Astrocyte (in vitro differentiated cells and primary cell): ENCODE results near the gene ARHGAP12. TPM values are rescaled to one million over a fixed set of nuclear protein-coding genes. Genes with fewer than 3 reads are reported as not detected.

Experiments used
- DNase-seq: peaks from one replicate; pipeline ENCODE4 v3.0.0-alpha.2; 2010; ENCODE audit warnings: low read depth
- FAIRE-seq: peaks from 2 replicates; lab custom pipeline; 2011; peaks lifted over from hg19 to GRCh38; lab: Jason Lieb, UNC
- H2AFZ ChIP-seq: 2 replicates; pipeline ENCODE4 v1.6.0; 2012; ENCODE audit warnings: low read depth, low read length, inconsistent platforms
- H3K27ac ChIP-seq: 2 replicates; pipeline ENCODE4 v1.5.1; 2011; ENCODE audit warnings: low read depth, low read length, inconsistent platforms
- H3K27me3 ChIP-seq: 2 replicates; pipeline ENCODE4 v1.6.0; 2011; ENCODE audit warnings: low read length, inconsistent platforms; ENCODE audit not compliant: insufficient read depth
- H3K36me3 ChIP-seq: 2 replicates; pipeline ENCODE4 v1.5.1; 2011; ENCODE audit warnings: low read length, inconsistent platforms; ENCODE audit not compliant: insufficient read depth
- H3K4me1 ChIP-seq: 2 replicates; pipeline ENCODE4 v1.5.1; 2011; ENCODE audit warnings: low read length, inconsistent platforms; ENCODE audit not compliant: insufficient read depth
- H3K4me2 ChIP-seq: 2 replicates; pipeline ENCODE4 v1.6.0; 2012; ENCODE audit warnings: low read length, inconsistent platforms
- H3K4me3 ChIP-seq: 2 replicates; pipeline ENCODE4 v1.5.1; 2011; ENCODE audit warnings: low read depth, mild to moderate bottlenecking, low read length, inconsistent platforms; ENCODE audit not compliant: insufficient read depth
- H3K79me2 ChIP-seq: 2 replicates; pipeline ENCODE4 v1.6.0; 2012; ENCODE audit warnings: mild to moderate bottlenecking, low read length, inconsistent platforms; ENCODE audit not compliant: insufficient read depth
- H3K9ac ChIP-seq: 2 replicates; pipeline ENCODE4 v1.6.0; 2012; ENCODE audit warnings: mild to moderate bottlenecking, low read length, inconsistent platforms
- H3K9me3 ChIP-seq: 2 replicates; pipeline ENCODE4 v1.5.1; 2012; ENCODE audit warnings: low read depth, mild to moderate bottlenecking, low read length, inconsistent platforms; ENCODE audit not compliant: insufficient read depth
- H4K20me1 ChIP-seq: 2 replicates; pipeline ENCODE4 v1.6.0; 2012; ENCODE audit warnings: low read length, inconsistent platforms; ENCODE audit not compliant: insufficient read depth
- H3K27ac Mint-ChIP-seq: one replicate; pipeline ENCODE4 v1.8.0; 2021; ENCODE audit warnings: mild to moderate bottlenecking, mixed read lengths; ENCODE audit not compliant: unreplicated experiment
- H3K27me3 Mint-ChIP-seq: one replicate; pipeline ENCODE4 v1.8.0; 2021; ENCODE audit warnings: low read depth, mixed read lengths; ENCODE audit not compliant: unreplicated experiment
- H3K36me3 Mint-ChIP-seq: one replicate; pipeline ENCODE4 v1.8.0; 2021; ENCODE audit warnings: low read depth, mixed read lengths; ENCODE audit not compliant: unreplicated experiment
- H3K4me1 Mint-ChIP-seq: one replicate; pipeline ENCODE4 v1.8.0; 2021; ENCODE audit warnings: low read depth, mixed read lengths; ENCODE audit not compliant: unreplicated experiment
- H3K4me3 Mint-ChIP-seq: one replicate; pipeline ENCODE4 v1.8.0; 2021; ENCODE audit warnings: mild to moderate bottlenecking, moderate library complexity, mixed read lengths; ENCODE audit not compliant: unreplicated experiment
- H3K9me3 Mint-ChIP-seq: one replicate; pipeline ENCODE4 v1.8.0; 2021; ENCODE audit warnings: mild to moderate bottlenecking, mixed read lengths; ENCODE audit not compliant: unreplicated experiment
- EZH2 ChIP-seq: IDR thresholded peaks from 2 replicates; pipeline ENCODE4 v1.6.1; 2012; ENCODE audit warnings: mild to moderate bottlenecking, low read length, inconsistent platforms; ENCODE audit not compliant: insufficient read depth
- total RNA-seq: library from RNA; stranded (reverse); gene quantifications from 2 replicates; pipeline ENCODE4 v1.2.1, GENCODE V29; 2021
- TF ChIP-seq, protein P1 (sequence below): IDR thresholded peaks from 2 replicates; pipeline ENCODE4 v1.5.1; 2011; ENCODE audit warnings: low read depth, mild to moderate bottlenecking, inconsistent platforms, low read length, moderate library complexity; ENCODE audit not compliant: insufficient read depth

Gene ARHGAP12
- total RNA-seq, 1 donor from 2014 or later = 24.9 TPM

DNA sequence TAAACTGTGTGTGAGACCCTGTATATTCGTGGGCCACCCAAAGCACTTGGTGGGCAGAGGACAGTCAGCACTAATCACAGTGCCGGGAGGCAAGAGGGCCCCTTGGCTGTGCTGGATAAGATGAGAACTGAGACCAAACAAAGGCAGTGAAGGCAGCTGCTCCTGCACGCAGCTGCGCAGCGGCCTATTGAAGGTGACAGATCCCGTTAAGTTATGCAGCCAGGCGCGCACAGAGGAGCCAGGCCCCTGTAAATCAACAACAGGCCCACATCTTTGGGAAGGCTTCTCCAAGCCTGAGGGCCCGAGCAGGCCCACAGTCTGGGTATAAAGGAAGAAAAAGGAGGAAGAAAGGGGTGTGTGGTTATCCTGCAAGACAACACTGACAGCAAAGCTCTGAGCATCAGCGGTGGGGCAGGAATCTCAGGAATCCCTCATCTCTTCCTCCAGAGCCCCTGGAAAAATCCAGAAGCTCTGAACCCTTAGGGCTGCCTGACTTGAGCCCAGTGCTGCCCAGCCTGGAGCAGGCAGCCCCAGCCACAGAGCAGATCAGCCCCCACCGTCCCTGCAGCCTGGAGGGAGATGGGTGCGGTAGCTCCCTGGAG is 154.2 kb downstream of the ARHGAP12 start:
- Histone ChIP-seq H3K4me2 (no peak overlapping the region), H3K4me3 (no peak overlapping the region), H3K79me2 (no peaks in the 10 kb centered on the region), H3K36me3 (no peaks in the 10 kb centered on the region), H3K27me3 (no peaks in the 10 kb centered on the region), H3K27ac (no peak overlapping the region), H3K4me1 (peaks cover 20% of the 10 kb centered on the region), H3K9ac (no peak overlapping the region), H4K20me1 (no peaks in the 10 kb centered on the region), H2AFZ (peak overlapping the region; percentile 65), H3K9me3 (peaks cover 3% of the 10 kb centered on the region)
- Mint-ChIP-seq H3K4me1 (peaks cover 18% of the 10 kb centered on the region), H3K27me3 (no peaks in the 10 kb centered on the region), H3K27ac (no peak overlapping the region), H3K4me3 (no peak overlapping the region), H3K36me3 (no peaks in the 10 kb centered on the region), H3K9me3 (peaks cover 3% of the 10 kb centered on the region)
- FAIRE-seq (no peak), DNase-seq (no peak)
- TF ChIP-seq, protein P1, sequence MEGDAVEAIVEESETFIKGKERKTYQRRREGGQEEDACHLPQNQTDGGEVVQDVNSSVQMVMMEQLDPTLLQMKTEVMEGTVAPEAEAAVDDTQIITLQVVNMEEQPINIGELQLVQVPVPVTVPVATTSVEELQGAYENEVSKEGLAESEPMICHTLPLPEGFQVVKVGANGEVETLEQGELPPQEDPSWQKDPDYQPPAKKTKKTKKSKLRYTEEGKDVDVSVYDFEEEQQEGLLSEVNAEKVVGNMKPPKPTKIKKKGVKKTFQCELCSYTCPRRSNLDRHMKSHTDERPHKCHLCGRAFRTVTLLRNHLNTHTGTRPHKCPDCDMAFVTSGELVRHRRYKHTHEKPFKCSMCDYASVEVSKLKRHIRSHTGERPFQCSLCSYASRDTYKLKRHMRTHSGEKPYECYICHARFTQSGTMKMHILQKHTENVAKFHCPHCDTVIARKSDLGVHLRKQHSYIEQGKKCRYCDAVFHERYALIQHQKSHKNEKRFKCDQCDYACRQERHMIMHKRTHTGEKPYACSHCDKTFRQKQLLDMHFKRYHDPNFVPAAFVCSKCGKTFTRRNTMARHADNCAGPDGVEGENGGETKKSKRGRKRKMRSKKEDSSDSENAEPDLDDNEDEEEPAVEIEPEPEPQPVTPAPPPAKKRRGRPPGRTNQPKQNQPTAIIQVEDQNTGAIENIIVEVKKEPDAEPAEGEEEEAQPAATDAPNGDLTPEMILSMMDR = no peak
- TF ChIP-seq EZH2 = no peak

DNA sequence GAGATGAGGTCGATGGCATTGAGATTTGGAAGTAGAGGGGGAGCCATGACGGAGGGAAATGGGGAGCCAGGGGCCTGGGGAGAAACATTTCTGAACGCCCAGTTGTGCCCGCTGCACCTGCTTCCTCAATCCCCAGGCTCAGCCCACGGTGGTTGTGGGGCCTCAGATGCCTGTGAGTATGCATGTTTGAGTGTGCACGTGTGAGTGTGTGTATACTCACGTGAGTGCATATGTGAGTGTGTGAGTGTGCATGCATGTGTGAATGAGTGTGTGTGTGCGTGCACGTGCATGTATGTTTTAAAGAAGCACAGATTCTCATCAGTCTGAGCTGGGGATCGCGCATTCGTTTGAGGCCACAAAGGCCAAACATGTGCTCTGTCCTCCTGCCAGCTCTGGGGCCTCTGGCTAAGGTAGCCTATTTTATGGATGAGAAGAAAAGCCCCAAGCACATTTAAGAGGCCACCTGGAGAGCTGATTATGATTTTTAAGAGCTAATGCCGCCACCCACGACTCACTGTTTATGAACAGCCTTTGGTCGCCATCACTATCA is 154.8 kb downstream of the ARHGAP12 start:
- no peak for DNase-seq
- Histone ChIP-seq H3K27ac (no peak overlapping the region), H3K4me1 (peaks cover 23% of the 10 kb centered on the region), H3K9ac (no peak overlapping the region), H3K4me3 (no peak overlapping the region), H3K36me3 (no peaks in the 10 kb centered on the region), H2AFZ (peak overlapping the region; percentile 65), H3K9me3 (peaks cover 3% of the 10 kb centered on the region), H3K79me2 (no peaks in the 10 kb centered on the region), H4K20me1 (no peaks in the 10 kb centered on the region), H3K27me3 (no peaks in the 10 kb centered on the region), H3K4me2 (no peak overlapping the region)
- Mint-ChIP-seq H3K4me1 (peaks cover 21% of the 10 kb centered on the region), H3K27ac (no peak overlapping the region), H3K9me3 (peaks cover 3% of the 10 kb centered on the region), H3K27me3 (no peaks in the 10 kb centered on the region), H3K36me3 (no peaks in the 10 kb centered on the region), H3K4me3 (no peak overlapping the region)
- FAIRE-seq = no peak
- TF ChIP-seq, protein P1 = no peak
- TF ChIP-seq EZH2 = no peak

DNA sequence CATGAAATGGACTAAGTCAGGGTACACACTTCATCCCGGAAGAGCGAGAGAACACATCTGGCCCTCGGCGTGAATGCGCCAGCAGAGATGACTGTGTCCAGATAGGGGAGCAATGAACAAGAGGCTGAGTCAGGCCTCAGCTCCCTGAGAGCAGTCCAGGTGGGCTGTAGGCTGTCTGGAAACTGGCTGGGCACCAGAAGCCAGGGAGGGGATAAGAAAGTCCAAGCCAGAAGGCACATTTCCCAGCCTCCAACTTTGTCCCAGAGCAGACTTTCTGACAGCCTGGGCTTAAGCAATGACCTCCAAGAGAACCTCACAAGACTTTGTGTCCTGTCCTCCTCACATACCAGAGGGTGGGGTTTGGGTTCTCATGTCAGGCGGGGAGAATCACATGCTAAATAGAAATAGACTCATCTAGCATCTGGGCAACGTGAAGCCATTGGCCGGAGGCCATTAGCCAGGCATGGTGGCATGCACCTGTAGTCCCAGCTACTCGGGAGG is 157.2 kb downstream of the ARHGAP12 start:
- no peaks in the 10 kb centered on the region for H3K79me2 ChIP-seq
- peak overlapping the region; percentile 21 for H3K4me2 ChIP-seq
- TF ChIP-seq EZH2 = no peak
- TF ChIP-seq, protein P1 = no peak
- peaks cover under 1% of the 10 kb centered on the region for H3K9me3 ChIP-seq
- H3K36me3 ChIP-seq = no peaks in the 10 kb centered on the region
- H2AFZ ChIP-seq = peak overlapping the region; percentile 26
- H3K36me3 Mint-ChIP-seq = no peaks in the 10 kb centered on the region
- DNase-seq = peak; percentile 90
- H3K4me1 Mint-ChIP-seq = peaks cover 21% of the 10 kb centered on the region
- no peak overlapping the region for H3K4me3 ChIP-seq
- no peaks in the 10 kb centered on the region for H3K27me3 ChIP-seq
- peak overlapping the region; percentile 44 for H3K27ac ChIP-seq
- H4K20me1 ChIP-seq = no peaks in the 10 kb centered on the region
- FAIRE-seq = no peak
- H3K9me3 Mint-ChIP-seq = peaks cover 3% of the 10 kb centered on the region
- no peak overlapping the region for H3K27ac Mint-ChIP-seq
- H3K4me1 ChIP-seq = peaks cover 30% of the 10 kb centered on the region
- H3K27me3 Mint-ChIP-seq = no peaks in the 10 kb centered on the region
- peak overlapping the region; percentile 27 for H3K9ac ChIP-seq
- no peak overlapping the region for H3K4me3 Mint-ChIP-seq
